Measurements from ENCODE around the gene FGF1.

FGF1 gene

DNA sequence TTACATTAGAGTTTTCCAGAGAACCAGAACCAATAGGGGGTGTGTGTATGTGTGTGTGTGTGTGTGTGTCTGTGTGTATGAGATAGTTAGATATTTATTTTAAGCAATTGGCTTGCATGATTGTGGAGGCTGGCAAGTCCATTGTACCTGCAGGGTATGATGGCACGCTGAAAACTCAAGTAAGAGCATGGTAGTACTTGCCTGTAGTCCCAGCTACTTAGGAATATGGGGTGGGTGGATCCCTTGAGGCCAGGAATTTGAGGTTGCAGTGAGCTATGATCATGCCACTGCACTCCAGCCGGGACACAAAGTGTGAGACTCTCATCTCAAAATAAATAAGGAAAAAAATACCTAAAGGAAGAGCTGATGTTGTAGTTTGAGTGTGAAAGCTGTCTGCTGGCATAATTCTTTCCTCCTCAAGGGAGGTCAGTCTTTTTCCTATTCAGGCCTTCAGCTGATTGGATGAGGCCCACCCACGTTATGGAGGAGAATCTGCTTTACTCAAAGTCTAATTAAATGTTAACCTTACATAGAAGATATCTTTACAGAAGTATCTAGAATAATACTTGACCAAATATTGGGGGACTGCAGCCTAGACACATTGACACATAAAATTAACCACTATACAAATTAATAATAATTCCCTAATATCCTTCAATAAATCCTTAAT is 107.6 kb downstream of the FGF1 start:
- ChIA-PET POLR2A (ENCODE audit: low non-redundant PET) (no interaction called here), CTCF (no interaction called here)
- H3K27ac ChIP-seq: no peak overlapping the region
- TF ChIP-seq, protein P1, sequence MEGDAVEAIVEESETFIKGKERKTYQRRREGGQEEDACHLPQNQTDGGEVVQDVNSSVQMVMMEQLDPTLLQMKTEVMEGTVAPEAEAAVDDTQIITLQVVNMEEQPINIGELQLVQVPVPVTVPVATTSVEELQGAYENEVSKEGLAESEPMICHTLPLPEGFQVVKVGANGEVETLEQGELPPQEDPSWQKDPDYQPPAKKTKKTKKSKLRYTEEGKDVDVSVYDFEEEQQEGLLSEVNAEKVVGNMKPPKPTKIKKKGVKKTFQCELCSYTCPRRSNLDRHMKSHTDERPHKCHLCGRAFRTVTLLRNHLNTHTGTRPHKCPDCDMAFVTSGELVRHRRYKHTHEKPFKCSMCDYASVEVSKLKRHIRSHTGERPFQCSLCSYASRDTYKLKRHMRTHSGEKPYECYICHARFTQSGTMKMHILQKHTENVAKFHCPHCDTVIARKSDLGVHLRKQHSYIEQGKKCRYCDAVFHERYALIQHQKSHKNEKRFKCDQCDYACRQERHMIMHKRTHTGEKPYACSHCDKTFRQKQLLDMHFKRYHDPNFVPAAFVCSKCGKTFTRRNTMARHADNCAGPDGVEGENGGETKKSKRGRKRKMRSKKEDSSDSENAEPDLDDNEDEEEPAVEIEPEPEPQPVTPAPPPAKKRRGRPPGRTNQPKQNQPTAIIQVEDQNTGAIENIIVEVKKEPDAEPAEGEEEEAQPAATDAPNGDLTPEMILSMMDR (conservative IDR thresholded peaks at IDR 0.05; ENCODE audit: low read depth): no peak
- DNase-seq (ENCODE audit: low spot score): no peak

DNA sequence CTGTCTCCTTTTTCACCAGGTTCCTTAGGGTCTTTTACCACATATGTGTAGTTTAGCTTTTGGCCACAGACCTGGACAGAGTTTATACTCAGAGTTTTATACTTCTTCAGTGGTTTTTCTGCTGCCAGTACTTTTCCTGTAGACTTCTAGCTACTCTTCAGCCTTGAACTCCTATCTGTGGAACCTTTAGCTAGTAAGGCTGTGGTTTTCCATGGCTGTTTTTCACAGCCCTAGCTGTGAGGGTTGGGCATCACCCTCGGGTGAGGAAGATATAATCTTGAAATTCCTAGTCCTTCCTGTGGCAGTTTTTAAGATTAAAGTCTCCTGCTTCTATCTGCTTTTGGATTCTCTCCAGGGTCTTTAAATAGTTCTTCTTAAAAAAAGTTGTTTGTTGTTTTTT is 109.1 kb downstream of the FGF1 start:
- no peak overlapping the region for H3K27ac ChIP-seq
- TF ChIP-seq, protein P1 (conservative IDR thresholded peaks at IDR 0.05; ENCODE audit: low read depth): no peak
- ChIA-PET POLR2A (ENCODE audit: low non-redundant PET) (no interaction called here), CTCF (interaction anchor here (1.1 to 1.2 kb wide), 2 partner anchors 28 to 136 kb away, joined by 3 to 6 read pairs; no protein-coding TSS in a partner anchor)
- DNase-seq (ENCODE audit: low spot score): no peak

DNA sequence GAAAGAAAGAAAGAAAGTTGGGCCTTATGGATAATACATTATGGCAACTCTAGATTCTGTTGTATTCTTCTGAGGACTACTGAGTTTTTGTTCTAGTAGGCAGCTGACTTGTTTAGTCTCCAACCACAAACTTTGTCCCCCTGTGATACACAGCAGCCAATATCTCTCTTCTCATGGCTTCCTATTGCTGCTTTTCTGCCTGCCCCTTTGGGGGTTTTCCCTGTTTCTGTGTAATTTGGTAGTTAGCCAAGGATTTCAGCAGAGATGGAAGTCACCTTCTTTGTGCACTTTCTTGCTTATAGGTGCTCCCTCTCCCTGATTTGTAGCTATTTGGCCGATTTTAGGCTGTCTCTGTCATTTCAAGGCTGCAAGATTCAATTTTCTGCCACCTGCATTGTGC is 109.6 kb downstream of the FGF1 start:
- no peak overlapping the region for H3K27ac ChIP-seq
- ChIA-PET CTCF (interaction anchor here (0.7 to 1.2 kb wide), 2 partner anchors 9 to 28 kb away, joined by 3 to 6 read pairs; no protein-coding TSS in a partner anchor), POLR2A (ENCODE audit: low non-redundant PET) (no interaction called here)
- DNase-seq (ENCODE audit: low spot score): no peak
- TF ChIP-seq, protein P1 (conservative IDR thresholded peaks at IDR 0.05; ENCODE audit: low read depth): no peak

DNA sequence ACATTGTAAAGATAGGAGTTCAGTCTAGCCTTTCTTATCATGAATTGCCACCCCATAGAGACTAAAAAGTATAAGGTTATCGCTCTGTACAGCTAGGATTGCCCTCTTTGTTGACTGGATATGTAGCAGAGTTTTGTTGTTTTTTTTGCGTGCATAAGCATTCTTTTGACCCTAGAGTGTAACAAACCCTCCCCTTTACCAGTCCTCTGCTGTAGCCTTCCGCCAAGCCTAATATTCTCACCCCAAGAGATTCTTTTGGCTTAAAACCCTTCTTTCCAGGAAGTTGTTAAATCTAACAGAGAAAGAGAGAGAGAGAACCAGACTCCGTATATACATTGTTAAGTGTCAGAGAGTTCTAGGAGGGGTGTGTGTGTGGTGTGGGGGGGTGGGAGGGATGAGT is 113.9 kb downstream of the FGF1 start:
- POLR2A ChIA-PET (ENCODE audit: low non-redundant PET): no interaction called here
- DNase-seq (ENCODE audit: low spot score): no peak
- TF ChIP-seq, protein P1 (conservative IDR thresholded peaks at IDR 0.05; ENCODE audit: low read depth): no peak
- CTCF ChIA-PET: interaction anchor here (0.7 kb wide), 1 partner anchor 889 kb away, joined by 5 read pairs; no protein-coding TSS in a partner anchor
- H3K27ac ChIP-seq: no peak overlapping the region

DNA sequence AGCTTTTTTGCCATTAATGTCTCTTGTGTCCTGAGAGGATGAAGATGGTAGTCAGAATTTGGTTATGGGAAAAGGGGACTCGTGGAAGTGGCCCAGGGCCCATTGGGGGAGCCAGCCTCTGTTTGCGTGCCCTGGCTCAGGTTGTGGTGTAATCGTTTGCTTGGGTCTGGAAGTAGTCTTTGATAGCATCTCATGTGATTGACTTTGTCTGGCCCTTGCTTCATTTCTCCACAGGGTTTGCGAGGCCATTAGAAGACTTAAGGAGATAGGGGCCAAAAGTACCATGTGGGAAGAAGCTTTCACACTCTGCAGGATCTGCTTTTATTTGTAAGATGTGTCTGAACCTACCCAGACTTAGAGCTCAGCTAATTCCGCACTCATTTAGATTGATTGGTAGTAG is 114.5 kb downstream of the FGF1 start:
- H3K27ac ChIP-seq: no peak overlapping the region
- ChIA-PET CTCF (interaction anchor here (0.6 to 0.7 kb wide), 4 partner anchors 11 to 888 kb away, joined by 3 to 7 read pairs (median 4); no protein-coding TSS in a partner anchor), POLR2A (ENCODE audit: low non-redundant PET) (no interaction called here)
- no peak for DNase-seq (ENCODE audit: low spot score)
- TF ChIP-seq, protein P1 (conservative IDR thresholded peaks at IDR 0.05; ENCODE audit: low read depth): no peak

DNA sequence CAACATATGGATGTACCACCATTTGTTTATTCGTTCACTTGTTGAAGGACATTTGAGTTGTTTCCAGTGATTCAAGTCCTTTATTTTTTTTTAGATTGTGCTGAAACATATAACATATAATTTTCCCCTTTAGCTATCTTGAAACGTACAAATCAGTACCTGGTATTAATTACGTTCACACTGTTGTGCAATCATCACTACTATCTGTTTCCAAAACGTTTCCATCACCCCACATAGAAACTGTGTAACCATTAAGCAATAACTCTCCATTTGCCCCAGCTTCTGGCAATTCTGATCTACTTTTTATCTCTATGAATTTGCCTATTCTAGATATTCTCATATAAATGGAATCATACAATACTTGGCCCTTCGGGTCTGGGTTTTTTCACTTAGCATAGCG is 116.0 kb downstream of the FGF1 start:
- POLR2A ChIA-PET (ENCODE audit: low non-redundant PET): no interaction called here
- no peak overlapping the region for H3K27ac ChIP-seq
- TF ChIP-seq, protein P1 (conservative IDR thresholded peaks at IDR 0.05; ENCODE audit: low read depth): no peak
- no peak for DNase-seq (ENCODE audit: low spot score)
- CTCF ChIA-PET: interaction anchor here (0.6 to 0.7 kb wide), 2 partner anchors 149 to 406 kb away, joined by 3 read pairs; no protein-coding TSS in a partner anchor

All from RWPE1 (cell line).